Hippocampal formation (tissue), 2 donors: ENCODE results near the gene RILPL1.
"Not testable (repeated sequence)": the region's sequence is repeated elsewhere in the genome, so short reads cannot be mapped to it uniquely, and the experiment has no call there.

Source experiments
- DNase-seq, 2 donors: peaks; one replicate each; lab custom pipeline; 2025; lab: John Stamatoyannopoulos, UW

Gene RILPL1

DNA sequence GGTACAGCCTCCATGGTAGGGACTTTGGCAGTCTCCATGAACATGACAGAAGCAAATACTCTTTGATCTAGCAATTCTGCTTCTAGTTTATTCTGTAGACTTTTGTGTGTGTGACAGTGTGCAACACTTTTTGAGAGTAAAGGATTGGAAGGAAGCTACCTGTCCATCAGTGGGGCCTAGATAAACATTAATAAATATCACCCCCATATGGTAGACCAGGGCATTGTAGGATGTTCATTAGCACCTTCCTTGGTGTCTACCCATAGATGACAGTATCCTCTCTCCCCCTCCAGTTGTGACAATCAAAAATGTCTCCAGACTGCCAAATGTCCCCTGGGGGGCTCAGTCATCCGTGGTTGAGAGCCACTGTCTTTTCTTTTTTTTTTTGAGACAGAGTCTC is 64.7 kb downstream of the RILPL1 start:
- no peak for DNase-seq

DNA sequence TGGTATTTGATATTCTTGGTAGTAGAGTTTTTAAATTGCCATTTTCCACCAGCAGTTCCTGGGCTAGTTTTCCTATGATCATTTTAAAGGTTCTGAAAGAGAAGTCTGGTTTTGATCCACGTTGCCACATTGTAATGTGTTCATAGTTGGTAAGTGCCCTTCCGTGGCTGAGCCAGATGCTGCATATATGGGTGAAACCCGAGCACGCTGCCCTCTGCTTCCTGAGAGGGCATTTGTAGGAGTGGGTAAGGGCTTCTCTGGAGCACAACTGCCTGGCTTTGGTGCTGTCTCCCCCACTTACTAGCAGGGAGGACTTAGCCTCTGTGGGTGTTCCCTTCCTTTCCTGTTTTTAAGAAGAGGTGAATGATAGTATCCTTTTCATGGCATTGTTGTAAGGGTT is 68.4 kb downstream of the RILPL1 start:
- DNase-seq: no peak

DNA sequence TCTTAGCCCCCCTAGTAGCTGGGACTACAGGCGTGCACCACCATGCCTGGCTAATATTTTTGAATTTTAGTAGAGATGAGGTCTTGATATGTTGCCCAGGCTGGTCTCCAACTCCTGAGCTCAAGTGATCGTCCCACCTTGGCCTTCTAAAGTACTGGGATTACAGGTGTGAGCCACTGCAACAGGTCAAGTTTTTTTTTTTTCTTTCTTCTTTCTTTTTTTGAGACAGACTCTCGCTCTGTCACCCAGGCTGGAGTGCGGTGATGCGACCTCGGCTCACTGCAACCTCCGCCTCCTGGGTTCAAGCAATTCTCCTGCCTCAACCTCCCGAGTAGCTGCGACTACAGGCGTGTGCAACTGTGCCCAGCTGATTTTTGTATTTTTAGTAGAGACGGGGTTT is 70.3 kb downstream of the RILPL1 start:
- DNase-seq: not testable (repeated sequence)

DNA sequence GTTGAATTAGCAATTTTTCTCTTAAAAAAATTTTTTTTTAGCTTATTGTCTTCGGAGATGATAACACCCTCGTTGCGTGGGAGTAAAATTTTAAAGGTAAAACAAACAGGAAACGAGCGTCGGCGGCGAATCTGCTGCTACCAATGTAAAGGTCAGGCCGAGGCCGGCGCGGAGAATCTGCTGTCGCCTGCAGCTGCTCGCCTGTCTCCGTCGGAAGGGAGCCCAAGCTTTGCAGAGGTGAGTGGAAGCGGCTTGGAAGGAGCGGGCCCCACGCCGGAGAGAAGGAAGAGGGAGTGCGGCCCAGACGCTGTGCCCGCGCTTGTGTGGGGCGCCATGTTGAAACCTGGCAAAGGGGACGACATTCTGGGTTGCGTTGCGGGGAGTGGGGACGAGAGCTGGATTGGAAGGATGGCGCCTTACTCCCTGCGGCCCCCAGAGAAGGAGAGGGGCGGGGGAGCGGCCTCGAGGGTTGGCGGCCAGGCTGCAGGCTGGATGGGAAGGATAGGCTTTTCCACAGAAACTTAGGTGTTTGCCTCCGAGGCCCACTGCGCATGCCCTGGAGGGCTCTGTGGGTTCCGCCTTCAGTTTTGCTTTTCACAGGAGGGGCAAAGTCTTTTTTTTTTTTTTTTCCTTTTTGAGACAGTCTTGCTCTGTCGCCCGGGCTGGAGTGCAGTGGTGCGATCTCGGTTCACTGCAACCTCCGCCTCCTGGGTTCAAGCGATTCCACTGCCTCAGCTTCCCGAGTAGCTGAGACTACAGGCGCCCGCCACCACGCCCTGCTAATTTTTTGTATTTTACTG is 75.3 kb downstream of the RILPL1 start, which contains the start of gene SNRNP35:
TSS of gene SNRNP35 (plus strand) at position 160 of the 800 bp plus-strand sequence. CDS start 7,402 bp downstream, outside the sequence.
- DNase-seq: peak; percentile 68 to 82

DNA sequence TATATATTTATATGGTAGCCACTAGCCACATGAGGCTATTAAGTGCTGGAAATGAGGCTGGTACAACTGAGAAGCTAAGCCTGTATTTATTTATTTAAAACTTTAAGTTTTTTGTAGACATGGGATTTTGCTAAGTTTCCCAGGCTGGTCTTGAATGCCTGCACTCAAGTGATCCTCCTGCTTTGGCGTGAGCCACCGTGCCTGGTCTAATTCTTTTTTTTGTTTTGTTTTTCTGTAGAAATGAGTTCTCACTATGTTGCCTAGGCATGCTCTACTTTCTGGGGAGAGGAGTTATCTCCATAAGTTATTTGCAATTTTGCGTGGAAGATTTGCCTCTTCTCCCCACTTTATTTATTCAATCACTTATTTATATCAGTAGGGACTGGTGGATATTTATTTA is 80.4 kb downstream of the RILPL1 start:
- no peak for DNase-seq

DNA sequence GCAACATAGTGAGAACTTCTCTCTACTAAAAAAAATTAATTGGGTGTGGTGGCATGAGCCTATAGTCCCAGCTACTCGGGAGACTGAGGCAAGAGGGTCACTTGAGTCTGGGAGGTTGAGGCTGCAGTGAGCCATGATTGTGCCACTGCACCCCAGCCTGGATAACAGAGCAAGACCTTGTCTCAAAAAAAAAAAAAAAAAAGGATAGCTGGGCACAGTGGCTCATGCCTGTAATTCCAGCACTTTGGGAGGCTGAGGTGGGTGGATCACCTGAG is 81.3 kb downstream of the RILPL1 start:
- DNase-seq: not testable (repeated sequence)

DNA sequence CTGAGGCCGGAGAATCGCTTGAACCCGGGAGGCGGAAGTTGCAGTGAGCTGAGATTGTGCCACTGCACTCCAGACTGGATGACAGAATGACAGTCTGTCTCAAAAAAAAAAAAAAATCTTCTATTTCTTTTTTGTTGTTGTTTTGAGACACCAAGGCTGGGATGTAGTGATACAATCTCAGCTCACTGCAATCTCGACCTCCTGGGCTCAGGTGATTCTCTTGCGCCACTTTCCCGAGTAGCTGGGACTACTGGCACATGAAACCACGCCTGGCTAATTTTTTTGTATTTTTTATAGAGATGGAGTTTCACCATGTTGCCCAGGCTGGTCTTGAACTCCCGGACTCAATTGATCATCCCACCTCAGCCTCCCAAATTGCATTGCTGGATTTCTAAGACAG is 82.9 kb downstream of the RILPL1 start:
- no peak for DNase-seq

DNA sequence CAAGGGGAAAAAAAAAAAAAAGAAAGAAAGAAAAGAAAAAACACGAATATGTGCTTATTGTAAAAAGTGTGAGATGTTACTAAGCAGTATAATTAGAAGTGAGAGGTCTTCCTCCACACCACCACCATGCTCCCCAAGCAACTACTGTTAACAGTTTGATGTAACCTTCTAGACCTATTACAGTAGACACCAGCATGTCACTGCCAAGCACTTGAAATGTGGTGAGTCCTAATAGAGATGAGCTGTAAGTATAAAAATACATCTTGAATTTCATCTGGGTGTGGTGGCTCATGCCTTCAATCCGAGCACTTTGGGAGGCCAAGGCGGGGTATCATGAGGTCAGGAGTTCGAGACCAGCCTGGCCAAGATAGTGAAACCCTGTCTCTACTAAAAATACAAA is 83.7 kb downstream of the RILPL1 start:
- DNase-seq: no peak

DNA sequence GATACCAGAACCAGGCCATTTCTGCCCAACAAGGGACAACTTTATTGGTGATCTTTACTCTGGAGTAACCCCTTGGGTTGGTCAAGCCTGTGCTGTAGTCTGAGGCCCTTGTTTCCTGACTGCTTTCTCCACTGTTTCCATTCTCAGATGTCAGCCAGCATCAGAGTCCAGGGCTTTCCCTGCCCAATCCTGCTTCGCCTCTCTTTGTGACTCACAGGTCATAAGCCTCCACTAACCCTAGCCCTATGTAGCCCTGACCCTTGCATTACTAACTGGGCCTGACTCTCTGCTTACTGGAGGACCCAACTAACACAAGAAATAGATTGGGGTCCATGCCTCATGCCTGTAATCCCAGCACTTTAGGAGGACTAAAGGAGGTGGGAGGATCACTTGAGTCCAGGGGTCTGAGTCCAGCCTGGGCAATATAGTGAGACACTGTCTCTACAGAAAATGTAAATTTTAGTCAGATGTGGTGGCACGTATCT is 84.2 kb downstream of the RILPL1 start:
- no peak for DNase-seq

DNA sequence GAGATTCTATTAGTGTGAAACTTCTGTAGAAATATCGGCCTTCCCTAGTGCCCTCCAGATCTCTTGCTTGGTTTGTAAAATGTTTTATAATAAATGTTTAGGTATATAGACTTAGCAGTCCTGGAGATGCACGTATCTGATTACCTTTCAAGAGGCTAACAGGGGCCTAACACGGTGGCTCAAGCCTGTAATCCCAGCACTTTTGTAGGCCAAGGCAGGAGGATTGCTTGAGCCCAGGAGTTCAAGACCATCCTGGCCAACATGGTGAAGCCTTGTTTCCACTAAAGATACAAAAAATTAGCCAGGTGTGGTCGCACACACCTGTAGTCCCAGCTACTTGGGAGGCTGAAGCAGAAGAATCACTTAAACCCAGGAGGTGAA is 87.2 kb downstream of the RILPL1 start:
- no peak for DNase-seq

DNA sequence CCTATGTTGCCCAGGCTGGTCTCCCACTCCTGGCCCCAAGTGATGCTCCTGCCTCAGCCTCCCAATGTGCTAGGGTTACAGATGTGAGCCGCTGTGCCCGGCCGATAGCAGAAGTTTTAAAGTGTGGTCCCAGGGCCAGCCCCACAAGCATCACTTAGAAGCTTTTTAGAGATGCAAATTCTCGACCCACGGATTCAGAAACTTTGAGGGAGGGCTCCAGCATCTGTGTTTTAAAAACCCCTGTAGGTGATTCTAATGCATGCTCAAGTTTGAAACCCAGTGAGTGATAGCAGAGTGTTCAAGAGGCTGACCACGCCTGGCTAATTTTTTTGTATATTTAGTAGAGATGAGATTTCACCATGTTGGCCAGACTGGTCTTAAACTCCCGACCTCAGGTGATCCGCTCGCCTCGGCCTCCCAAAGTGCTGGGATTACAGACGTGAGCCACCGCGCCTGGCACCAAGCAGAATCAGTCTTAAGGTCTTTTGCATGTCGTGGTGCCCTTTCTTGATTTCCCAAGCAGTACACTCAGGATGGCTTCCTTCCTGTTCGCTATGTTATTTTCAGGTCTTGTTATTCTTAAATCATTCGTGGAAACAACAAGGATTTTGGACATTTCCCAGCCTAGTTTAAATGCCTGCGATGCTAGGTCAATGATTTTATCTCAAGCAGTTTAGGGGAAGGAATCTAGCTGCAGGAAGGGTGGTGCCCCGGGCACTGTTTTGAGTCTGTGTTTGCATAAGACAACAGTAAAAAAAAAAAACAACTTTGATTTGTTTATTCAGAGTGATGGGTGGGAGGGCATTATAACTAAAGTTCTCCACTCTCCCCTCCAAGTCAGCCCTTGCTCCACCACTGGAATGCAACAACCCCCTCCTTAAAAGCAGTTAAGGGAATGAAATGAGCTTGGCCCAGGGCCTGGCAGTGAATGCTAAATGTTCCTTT is 87.9 kb downstream of the RILPL1 start:
- no peak for DNase-seq

DNA sequence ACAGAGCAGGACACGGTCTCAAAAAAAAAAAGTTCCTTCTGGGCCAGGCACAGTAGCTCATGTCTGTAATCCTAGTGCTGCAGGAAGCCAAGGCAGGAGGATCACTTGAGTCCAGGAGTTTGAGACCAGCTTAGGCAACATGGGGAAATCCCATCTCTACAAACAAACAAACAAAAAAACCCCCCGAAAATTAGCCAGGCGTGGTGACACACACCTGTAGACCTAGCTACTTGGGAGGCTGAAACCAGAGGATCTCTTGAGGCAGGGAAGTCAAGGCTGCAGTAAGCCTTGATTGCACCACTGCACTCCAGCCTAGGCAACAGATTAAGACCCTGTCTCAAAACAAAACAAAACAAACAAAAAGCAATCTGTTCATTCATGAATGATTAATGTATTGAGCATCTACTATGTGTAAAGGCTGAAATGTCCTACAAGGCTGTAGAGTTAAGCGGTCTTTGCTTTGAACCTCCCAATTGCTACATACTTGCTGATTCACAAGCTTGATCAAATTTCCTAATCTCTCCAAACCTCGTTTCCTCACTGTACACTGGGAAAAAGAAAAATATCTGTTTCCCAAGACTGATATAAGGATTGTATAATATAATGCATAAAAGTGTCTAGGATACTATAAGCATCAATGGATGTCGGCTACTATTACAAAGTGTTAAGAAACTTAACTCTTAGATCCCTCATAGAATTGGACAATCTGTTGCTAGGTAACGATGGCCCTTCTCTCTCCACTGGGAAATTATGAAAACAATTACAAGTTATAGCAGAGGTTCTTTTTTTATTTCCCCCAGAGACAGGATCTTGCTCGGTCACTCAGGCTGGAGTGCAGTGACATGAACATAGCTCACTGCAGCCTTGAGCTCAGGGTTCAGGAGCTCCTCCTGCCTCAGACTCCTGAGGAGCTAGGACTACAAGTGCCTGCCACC is 89.2 kb downstream of the RILPL1 start:
- no peak for DNase-seq

DNA sequence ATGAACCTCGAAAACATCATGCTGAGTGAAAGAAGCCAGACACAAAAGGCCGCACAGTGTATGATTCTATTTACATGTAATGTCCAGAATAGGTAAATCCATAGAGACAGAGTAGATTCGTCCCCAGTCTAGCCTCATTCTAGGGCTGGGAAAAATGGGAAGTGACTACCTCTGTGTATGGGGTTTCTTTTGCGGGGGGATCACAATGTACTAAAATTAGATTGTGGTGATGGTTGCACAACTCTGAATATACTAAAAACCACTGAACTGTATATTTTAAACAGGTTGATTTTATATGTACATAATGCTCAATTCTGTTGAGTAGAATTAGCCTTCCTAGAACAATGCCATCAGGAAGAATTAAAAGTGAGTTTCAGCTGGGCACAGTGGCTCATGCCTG is 90.7 kb downstream of the RILPL1 start:
- no peak for DNase-seq

DNA sequence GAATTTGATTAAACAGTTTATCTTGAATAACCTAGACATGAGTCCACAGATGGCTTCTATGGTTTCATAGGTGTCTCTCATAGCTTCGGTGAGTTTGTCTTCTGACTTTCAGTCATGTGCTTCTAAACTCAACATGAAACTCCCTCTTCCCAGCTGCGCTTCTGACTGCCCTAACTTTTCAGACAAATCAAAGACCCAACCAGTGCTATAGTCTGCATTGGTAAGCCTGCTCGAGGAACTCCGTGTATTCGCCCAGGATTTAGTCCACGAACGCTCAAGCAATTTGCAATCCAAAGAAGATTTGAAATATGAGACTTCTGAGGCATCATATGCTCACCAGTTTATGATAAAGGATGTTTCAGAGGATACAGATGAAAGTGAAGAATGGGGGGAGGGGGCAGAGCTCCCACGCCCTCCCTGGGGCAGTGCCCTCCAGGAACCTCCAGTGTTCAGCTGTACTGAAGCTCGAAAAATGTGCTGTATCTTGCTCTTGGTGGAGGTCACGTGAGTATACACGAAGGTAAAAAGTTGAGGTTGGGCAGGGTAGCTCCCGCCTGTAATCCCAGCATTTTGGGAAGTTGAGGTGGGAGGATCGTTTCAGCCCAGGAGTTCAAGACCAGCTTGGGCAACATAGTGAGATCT is 91.9 kb downstream of the RILPL1 start:
- DNase-seq: no peak

DNA sequence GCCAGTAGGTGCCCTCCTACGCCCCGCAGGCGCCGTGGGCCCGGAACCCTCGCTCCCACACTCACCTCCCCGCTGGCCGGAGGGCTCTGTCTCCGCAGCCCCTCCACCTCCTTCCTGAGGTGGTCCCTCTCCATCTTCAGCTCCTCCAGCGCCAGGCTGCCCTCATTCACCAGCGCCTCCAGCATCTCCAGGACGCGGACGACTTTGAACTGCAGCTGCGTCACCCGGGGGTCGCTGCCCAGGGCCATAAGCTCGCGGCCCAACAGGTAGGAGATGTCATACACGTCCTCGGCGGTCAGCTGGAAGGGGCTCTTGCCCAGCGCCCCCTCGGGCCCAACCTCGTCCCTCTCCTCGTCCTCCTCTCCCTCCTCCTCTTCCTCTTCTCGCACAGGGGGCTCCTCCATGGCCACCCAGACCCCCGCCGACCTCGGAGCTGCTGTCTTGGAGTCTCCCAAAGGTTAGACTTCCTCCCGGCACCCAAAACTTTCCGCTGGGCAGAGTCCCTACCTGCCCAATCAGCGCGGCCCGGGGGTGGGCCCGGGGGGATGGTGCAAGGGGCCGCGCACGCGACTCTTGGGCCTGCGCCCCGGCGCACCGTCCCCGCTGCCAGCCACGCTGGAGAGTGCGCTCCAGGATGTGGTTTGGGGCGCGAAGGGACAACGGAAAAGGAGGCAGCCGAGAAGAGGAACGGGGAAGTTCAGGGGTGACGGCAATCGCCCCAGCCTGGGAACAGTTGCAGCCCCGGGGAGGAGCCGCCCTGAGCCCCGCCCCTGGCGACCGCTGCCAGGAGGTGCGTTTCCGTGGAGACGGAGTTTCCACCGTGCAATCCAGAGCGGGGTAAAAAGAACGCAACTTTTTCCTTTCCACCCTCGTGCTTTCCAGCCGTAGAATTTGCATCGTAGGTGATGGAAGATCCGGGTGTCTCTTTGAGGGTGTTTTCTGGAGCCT is 97.2 kb downstream of the RILPL1 start, which contains the start of gene RILPL2:
TSS of gene RILPL2 (minus strand) at position 668 of the 948 bp plus-strand sequence. CDS start at position 404, 264 bp downstream.
- peak; percentile 45 to 65 for DNase-seq

DNA sequence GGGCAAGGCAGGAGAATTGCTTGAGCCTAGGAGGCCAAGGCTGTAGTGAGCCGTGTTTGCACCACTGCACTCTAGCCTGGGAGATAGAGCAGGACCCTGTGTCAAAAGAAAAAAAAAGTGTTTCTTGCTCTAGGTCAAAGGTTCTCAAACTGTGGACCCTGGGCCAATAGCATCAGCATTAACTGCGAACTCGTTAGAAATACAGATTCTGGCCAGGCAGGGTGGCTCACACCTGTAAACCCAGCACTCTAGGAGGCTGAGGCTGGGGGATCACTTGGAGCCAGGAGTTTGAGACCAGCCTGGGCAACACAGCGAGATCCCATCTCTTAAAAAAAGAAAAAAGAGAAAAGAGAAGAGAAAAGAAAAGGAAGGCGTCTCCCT is 97.9 kb downstream of the RILPL1 start:
- no peak for DNase-seq

DNA sequence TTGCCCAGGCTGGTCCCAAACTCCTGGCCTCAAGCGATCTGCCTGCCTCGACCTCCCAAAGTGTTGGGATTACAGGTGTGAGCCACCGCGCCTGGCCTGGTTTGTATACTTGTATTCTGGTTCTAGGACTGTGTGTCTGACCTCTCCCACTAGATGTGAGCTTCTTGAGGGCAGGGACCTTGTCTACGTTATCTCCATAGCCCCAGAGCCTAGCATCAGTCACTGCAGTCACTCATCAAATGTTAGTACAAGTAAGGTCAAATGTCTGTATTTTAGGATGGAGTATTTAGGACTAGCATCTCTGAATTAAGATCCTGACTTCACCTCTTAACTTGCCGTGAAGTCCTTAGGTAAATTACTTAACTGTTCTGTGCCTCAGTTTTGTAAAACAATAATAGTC is 99.9 kb downstream of the RILPL1 start:
- no peak for DNase-seq

DNA sequence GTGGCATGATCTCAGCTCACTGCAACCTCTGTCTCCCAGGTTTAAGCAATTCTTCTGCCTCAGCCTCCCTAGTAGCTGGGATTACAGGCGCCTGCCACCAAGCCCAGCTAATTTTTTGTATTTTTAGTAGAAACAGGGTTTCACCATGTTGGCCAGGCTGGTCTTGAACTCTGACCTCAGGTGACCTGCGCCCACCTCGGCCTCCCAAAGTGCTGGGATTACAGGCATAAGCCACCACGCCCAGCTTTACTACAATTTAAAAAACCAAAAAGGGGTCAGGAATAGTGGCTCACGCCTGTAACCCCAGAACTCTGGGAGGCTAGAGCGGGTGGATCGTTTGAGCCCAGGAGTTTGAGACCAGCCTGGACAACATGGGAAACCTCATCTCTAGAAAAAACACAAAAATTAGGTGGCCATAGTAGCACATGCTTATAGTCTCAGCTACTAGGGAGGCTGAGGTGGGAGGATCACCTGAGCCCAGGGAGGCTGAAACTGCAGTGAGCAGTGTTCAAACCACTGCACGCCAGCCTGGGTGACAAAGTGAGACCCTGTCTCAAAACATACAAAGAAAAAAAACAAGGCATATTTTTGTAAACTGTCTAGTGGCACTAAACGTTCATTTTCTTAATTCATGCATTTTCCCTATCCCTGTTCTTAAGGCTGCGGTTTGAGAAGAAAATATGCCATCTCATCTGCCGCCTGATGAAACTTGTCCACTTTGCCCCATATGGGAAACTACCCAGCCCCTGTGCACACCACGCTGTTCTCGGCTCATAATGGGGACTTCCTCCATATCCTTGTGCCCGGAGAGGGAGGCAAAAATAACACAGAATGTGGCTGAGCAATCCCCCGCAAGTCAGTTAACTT is 101.3 kb downstream of the RILPL1 start:
- not testable (repeated sequence) for DNase-seq

DNA sequence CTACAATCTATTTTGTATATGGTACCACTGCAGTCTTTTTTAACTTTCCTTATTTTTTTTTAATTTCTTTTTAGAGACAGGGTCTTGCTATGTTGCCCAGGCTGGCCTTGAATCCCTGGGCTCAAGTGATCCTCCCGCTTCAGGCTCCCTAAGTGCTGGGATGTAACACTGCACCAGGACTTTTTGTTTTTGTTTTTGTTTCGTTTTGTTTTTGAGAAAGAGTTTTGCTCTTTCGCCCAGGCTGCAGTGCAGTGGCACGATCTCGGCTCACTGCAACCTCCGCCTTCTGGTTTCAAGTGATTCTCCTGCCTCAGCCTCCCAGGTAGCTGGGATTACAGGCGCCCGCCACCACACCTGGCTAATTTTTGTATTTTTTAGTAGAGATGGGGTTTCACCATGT is 104.4 kb downstream of the RILPL1 start:
- DNase-seq: not testable (repeated sequence)
